SK-N-SH treated with all-trans-retinoic acid at 6 μM for 48 hours (cell line): ENCODE data around the gene CCDC68.

Experiments
- ESRRG ChIP-seq: fragments of 250-450 bp; sonication (Bioruptor Pico); IDR thresholded peaks from 2 replicates; pipeline ENCODE4 v1.6.1; 2021; ENCODE audit warnings: mild to moderate bottlenecking
- GLIS3 ChIP-seq: fragments of 250-450 bp; sonication (Bioruptor Pico); IDR thresholded peaks from 2 replicates; pipeline ENCODE4 v1.5.0; 2020; ENCODE audit warnings: mild to moderate bottlenecking, moderate library complexity
- OSR1 ChIP-seq: fragments of 250-450 bp; sonication (Bioruptor Pico); IDR thresholded peaks from 2 replicates; pipeline ENCODE4 v1.8.0; 2022; ENCODE audit warnings: moderate library complexity, mild to moderate bottlenecking, inconsistent platforms
- RARB ChIP-seq: fragments of 250-450 bp; sonication (Bioruptor Pico); IDR thresholded peaks from 2 replicates; pipeline ENCODE4 v1.8.0; 2021; ENCODE audit warnings: mild to moderate bottlenecking, moderate library complexity
- ZFP30 ChIP-seq: fragments of 450-650 bp; formaldehyde crosslinking; IDR thresholded peaks from 2 replicates; pipeline ENCODE4 v1.5.0; 2022; ENCODE audit warnings: mild to moderate bottlenecking, moderate library complexity
- ZNF70 ChIP-seq: fragments of 450-650 bp; formaldehyde crosslinking; IDR thresholded peaks from 2 replicates; pipeline ENCODE4 v1.5.0; 2020; ENCODE audit warnings: mild to moderate bottlenecking, moderate library complexity
- TF ChIP-seq, protein P1 (sequence below): fragments of 250-450 bp; sonication (Bioruptor Pico); IDR thresholded peaks from 2 replicates; pipeline ENCODE4 v1.5.1; 2021; ENCODE audit warnings: mild to moderate bottlenecking, moderate library complexity

DNA sequence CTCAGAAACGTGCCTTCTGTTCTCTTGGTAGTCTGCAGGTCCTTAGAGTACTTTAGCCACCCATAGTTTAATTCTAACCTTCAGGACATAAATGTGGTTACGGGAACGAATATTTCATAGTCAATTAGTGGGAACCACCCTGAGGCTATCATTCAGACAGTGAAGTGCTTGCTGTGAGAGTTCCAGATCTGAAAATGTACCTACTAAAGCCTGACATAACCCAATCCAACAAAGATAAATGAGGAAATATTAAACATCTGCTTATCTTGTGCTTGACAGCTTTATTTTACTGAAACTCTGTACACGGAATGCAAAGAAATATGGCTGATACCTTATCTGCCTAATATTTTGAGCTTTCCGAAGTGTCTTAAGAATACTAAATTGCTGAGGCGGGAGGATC, 88.0 kb downstream of the CCDC68 start:
- TF ChIP-seq ZFP30 (CRISPR knock-in tag) (no peak), ZNF70 (CRISPR knock-in tag) (no peak), OSR1 (CRISPR knock-in tag) (no peak), RARB (CRISPR knock-in tag) (no peak), ESRRG (CRISPR knock-in tag) (no peak), GLIS3 (no peak)
- TF ChIP-seq, protein P1, sequence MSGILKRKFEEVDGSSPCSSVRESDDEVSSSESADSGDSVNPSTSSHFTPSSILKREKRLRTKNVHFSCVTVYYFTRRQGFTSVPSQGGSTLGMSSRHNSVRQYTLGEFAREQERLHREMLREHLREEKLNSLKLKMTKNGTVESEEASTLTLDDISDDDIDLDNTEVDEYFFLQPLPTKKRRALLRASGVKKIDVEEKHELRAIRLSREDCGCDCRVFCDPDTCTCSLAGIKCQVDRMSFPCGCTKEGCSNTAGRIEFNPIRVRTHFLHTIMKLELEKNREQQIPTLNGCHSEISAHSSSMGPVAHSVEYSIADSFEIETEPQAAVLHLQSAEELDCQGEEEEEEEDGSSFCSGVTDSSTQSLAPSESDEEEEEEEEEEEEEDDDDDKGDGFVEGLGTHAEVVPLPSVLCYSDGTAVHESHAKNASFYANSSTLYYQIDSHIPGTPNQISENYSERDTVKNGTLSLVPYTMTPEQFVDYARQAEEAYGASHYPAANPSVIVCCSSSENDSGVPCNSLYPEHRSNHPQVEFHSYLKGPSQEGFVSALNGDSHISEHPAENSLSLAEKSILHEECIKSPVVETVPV (CRISPR knock-in tag), result no peak
